Hepatocyte (in vitro differentiated cells): ENCODE measurements around the gene ATXN1. TPM values are rescaled to one million over a fixed set of nuclear protein-coding genes. Genes with fewer than 3 reads are reported as not detected.
A peak's percentile ranks its signal among the peaks of the same experiment; 100 is the strongest.

Source experiments
- DNase-seq: peaks from one replicate; pipeline ENCODE4 v3.0.0-alpha.2; 2016; ENCODE audit warnings: low spot score
- H2AFZ ChIP-seq: fragments of 200-600 bp; sonication (generic); 2 replicates; pipeline ENCODE4 v1.6.0; 2016; ENCODE audit warnings: antibody characterized with exemption, mild to moderate bottlenecking
- H3K27ac ChIP-seq: fragments of 200-600 bp; sonication (generic); 2 replicates; pipeline ENCODE4 v1.5.1; 2016; ENCODE audit warnings: mild to moderate bottlenecking
- H3K27me3 ChIP-seq: fragments of 200-600 bp; sonication (generic); 2 replicates; pipeline ENCODE4 v1.6.1; 2016
- H3K36me3 ChIP-seq: fragments of 200-600 bp; sonication (generic); replicated peaks from 2 replicates; pipeline ENCODE4 v1.5.1; 2016; ENCODE audit warnings: low read depth; ENCODE audit not compliant: insufficient read depth
- H3K4me1 ChIP-seq: fragments of 200-600 bp; sonication (generic); 2 replicates; pipeline ENCODE4 v1.5.1; 2016; ENCODE audit warnings: mild to moderate bottlenecking, moderate library complexity; ENCODE audit not compliant: insufficient read depth
- H3K4me2 ChIP-seq: fragments of 200-600 bp; sonication (generic); 2 replicates; pipeline ENCODE4 v1.6.0; 2016
- H3K4me3 ChIP-seq: fragments of 200-600 bp; sonication (generic); 2 replicates; pipeline ENCODE4 v1.5.1; 2016; ENCODE audit warnings: mild to moderate bottlenecking
- H3K79me2 ChIP-seq: fragments of 200-600 bp; sonication (generic); 2 replicates; pipeline ENCODE4 v1.6.0; 2017; ENCODE audit warnings: mild to moderate bottlenecking
- H3K9me2 ChIP-seq: fragments of 200-600 bp; sonication (generic); replicated peaks from 2 replicates; pipeline ENCODE4 v1.6.0; 2017; ENCODE audit warnings: mild to moderate bottlenecking; ENCODE audit not compliant: insufficient read depth
- H3K9me3 ChIP-seq: fragments of 200-600 bp; sonication (generic); 2 replicates; pipeline ENCODE4 v1.5.1; 2016; ENCODE audit warnings: low read depth, mild to moderate bottlenecking
- H4K20me1 ChIP-seq: fragments of 200-600 bp; sonication (generic); 2 replicates; pipeline ENCODE4 v1.6.0; 2016; ENCODE audit warnings: mild to moderate bottlenecking; ENCODE audit not compliant: insufficient read depth, poor library complexity, severe bottlenecking
- EZH2 ChIP-seq: fragments of 200-600 bp; sonication (generic); IDR thresholded peaks from 2 replicates; pipeline ENCODE4 v1.6.1; 2016; ENCODE audit warnings: antibody characterized with exemption, mild to moderate bottlenecking, borderline replicate concordance
- EZH2phosphoT487 ChIP-seq: fragments of 200-600 bp; sonication (generic); IDR thresholded peaks from one replicate; pipeline ENCODE4 v1.6.1; 2018; ENCODE audit warnings: antibody characterized with exemption, mild to moderate bottlenecking, low read depth, moderate library complexity; ENCODE audit not compliant: unreplicated experiment, severe bottlenecking
- WGBS: methylation state at CpG from one replicate; pipeline ENCODE4 v1.1.6; 2016; ENCODE audit warnings: low lambda C conversion rate; ENCODE audit errors: missing lambda C conversion rate; 5-methylcytosine and 5-hydroxymethylcytosine counted together
- polyA plus RNA-seq: library from polyadenylated mRNA; unstranded; fragments of >200 nt; fragmentation: Nextera tagmentation; extraction: Ambion mirVana; gene quantifications from 2 replicates; pipeline ENCODE4 v1.2.1, GENCODE V29; 2016
- total RNA-seq: library from RNA; depleted of rRNA; stranded (reverse); fragments of >200 nt; gene quantifications from 2 replicates; pipeline ENCODE4 v1.2.3, GENCODE V29; 2014
- TF ChIP-seq, protein P1 (sequence below): fragments of 200-600 bp; sonication (generic); IDR thresholded peaks from 2 replicates; pipeline ENCODE4 v1.5.1; 2016; ENCODE audit warnings: antibody characterized with exemption, mild to moderate bottlenecking; ENCODE audit not compliant: poor library complexity

The ATXN1 gene
- total and polyA plus RNA-seq, 2 experiments from 2014 or later = 14.7 to 32.6 TPM

DNA sequence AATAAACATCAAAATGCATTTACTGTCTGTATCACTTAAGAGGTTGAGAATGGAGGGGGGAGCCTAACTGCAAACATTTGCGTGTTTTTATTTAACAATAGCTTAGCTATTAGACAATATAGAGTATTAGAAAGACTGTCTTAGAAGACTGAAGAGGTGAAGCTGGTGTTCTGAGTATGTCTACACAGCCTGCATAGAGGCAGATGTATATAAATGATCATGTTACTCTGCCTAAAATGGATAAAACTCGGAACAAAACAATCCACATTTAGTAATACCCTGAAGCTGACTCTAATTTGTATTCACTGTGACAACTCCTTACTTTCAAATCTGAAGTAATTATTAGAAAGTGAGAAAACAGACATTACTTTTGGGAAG, 340.9 kb downstream of the ATXN1 start:
- Histone ChIP-seq H3K27me3 (no peaks in the 10 kb centered on the region), H3K4me1 (peaks cover 12% of the 10 kb centered on the region), H2AFZ (no peak overlapping the region), H3K36me3 (no peaks in the 10 kb centered on the region), H3K27ac (peak overlapping the region; percentile 76), H3K9me3 (no peaks in the 10 kb centered on the region), H3K4me2 (peak overlapping the region; percentile 46), H3K9me2 (no peaks in the 10 kb centered on the region), H3K4me3 (no peak overlapping the region), H4K20me1 (no peaks in the 10 kb centered on the region), H3K79me2 (no peaks in the 10 kb centered on the region)
- DNase-seq = no peak
- 62% methylated on average over 2 of the region's 2 CpGs for WGBS
- TF ChIP-seq, protein P1, sequence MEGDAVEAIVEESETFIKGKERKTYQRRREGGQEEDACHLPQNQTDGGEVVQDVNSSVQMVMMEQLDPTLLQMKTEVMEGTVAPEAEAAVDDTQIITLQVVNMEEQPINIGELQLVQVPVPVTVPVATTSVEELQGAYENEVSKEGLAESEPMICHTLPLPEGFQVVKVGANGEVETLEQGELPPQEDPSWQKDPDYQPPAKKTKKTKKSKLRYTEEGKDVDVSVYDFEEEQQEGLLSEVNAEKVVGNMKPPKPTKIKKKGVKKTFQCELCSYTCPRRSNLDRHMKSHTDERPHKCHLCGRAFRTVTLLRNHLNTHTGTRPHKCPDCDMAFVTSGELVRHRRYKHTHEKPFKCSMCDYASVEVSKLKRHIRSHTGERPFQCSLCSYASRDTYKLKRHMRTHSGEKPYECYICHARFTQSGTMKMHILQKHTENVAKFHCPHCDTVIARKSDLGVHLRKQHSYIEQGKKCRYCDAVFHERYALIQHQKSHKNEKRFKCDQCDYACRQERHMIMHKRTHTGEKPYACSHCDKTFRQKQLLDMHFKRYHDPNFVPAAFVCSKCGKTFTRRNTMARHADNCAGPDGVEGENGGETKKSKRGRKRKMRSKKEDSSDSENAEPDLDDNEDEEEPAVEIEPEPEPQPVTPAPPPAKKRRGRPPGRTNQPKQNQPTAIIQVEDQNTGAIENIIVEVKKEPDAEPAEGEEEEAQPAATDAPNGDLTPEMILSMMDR = no peak
- TF ChIP-seq EZH2 (no peak), EZH2phosphoT487 (no peak)

DNA sequence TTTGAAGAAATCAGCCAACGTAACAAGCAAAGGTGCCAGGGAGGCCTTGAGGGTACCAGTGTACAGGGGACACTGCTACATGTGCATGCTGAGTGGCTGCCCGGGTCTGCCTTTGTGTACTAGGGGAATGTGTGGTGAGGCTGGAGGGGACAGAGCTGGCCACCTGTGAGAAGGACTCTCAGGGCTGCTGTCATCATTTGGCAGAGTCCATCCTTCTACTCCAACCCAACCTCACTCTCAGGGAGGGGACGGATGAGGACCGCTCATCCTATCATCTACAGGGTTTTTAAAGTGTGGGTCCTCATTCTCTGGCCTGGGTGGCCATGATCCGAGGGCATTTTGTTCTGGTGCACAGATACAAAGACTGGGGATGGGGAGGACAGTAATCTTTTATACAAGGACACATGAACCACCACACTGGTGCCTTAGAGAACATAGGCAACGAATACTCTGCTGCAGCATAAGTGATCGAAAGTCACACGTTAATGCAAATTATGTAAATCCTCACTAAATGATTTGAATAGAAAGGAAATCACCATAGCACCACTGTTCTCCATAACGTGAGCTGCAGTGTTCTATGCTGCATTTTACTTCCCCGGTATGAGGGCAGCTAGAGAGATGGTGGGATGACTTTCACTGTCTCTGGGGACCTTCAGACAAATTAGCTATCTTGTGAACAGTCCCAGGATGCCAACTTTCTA, 341.5 kb downstream of the ATXN1 start:
- DNase-seq = no peak
- peak overlapping the region; percentile 76 for H3K27ac ChIP-seq
- WGBS = 84% methylated on average over 10 of the region's 10 CpGs
- H2AFZ ChIP-seq = no peak overlapping the region
- H3K4me3 ChIP-seq = no peak overlapping the region
- H3K27me3 ChIP-seq = no peaks in the 10 kb centered on the region
- peaks cover 12% of the 10 kb centered on the region for H3K4me1 ChIP-seq
- H3K9me3 ChIP-seq = no peaks in the 10 kb centered on the region
- TF ChIP-seq EZH2 (no peak), EZH2phosphoT487 (no peak)
- no peaks in the 10 kb centered on the region for H3K36me3 ChIP-seq
- no peaks in the 10 kb centered on the region for H4K20me1 ChIP-seq
- no peak overlapping the region for H3K4me2 ChIP-seq
- no peaks in the 10 kb centered on the region for H3K9me2 ChIP-seq
- H3K79me2 ChIP-seq = no peaks in the 10 kb centered on the region

DNA sequence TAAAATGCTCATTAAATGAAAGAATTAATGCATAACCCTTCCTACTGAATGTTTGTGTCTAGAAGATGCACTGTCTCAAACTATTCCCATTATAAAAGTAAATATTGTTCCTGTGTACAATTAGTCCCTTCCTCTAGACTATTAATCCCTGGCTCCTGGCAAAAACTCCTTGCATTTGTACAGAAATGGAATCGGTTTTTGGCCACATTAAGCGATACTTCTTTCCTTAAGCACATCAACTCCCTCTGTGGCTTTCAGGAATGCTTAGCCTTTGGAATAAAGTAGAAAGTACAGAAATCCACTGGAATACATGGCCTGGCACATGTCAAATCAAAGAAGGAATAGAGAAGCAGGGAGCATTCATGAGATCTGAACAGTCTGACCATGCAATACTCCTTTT, 343.1 kb downstream of the ATXN1 start:
- no peak for DNase-seq
- Histone ChIP-seq H4K20me1 (no peaks in the 10 kb centered on the region), H3K27me3 (no peaks in the 10 kb centered on the region), H3K79me2 (no peaks in the 10 kb centered on the region), H3K4me3 (no peak overlapping the region), H3K4me2 (no peak overlapping the region), H3K9me2 (no peaks in the 10 kb centered on the region), H3K9me3 (no peaks in the 10 kb centered on the region), H3K36me3 (no peaks in the 10 kb centered on the region), H3K4me1 (peaks cover 12% of the 10 kb centered on the region), H2AFZ (no peak overlapping the region), H3K27ac (no peak overlapping the region)
- WGBS = 82% methylated on average over 2 of the region's 2 CpGs
- TF ChIP-seq EZH2 (no peak), EZH2phosphoT487 (no peak)
- TF ChIP-seq, protein P1 = no peak

DNA sequence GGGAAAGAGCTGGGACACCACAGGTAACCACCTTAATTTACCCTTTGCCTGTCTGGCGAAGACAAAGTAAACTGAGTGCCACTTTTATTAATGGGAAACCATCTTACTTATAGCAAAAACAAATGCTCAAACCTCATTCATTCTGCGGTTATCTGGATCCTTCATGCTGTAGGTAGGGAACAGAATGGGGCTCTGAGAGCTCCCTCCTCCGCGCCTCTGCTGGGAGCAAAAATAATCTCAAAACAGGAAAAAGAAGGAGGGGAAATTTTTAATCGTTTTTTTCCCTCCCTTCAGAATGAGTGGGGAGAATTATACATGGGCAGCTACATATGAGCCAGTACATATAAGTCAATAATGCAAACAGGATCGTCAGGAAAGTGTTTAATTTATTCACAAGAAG, 345.6 kb downstream of the ATXN1 start:
- Histone ChIP-seq H3K79me2 (no peaks in the 10 kb centered on the region), H4K20me1 (no peaks in the 10 kb centered on the region), H3K27ac (no peak overlapping the region), H3K36me3 (no peaks in the 10 kb centered on the region), H2AFZ (no peak overlapping the region), H3K9me2 (no peaks in the 10 kb centered on the region), H3K4me1 (peaks cover 5% of the 10 kb centered on the region), H3K4me2 (no peak overlapping the region), H3K27me3 (no peaks in the 10 kb centered on the region), H3K4me3 (no peak overlapping the region), H3K9me3 (no peaks in the 10 kb centered on the region)
- DNase-seq = no peak
- TF ChIP-seq EZH2 (no peak), EZH2phosphoT487 (no peak)
- TF ChIP-seq, protein P1 = no peak
- WGBS = 97% methylated on average over 6 of the region's 6 CpGs
